GM12878 (cell line): Measurements from ENCODE around the gene SNU13. TPM values are rescaled to one million over a fixed set of nuclear protein-coding genes. Genes with fewer than 3 reads are reported as not detected.

Source experiments
- ATF7 ChIP-seq: fragments of 450-650 bp; IDR thresholded peaks from 2 replicates; pipeline ENCODE4 v1.6.1; 2016; ENCODE audit warnings: low read depth, mild to moderate bottlenecking
- BCL11A ChIP-seq: IDR thresholded peaks from 2 replicates; pipeline ENCODE4 v1.6.1; 2011; ENCODE audit warnings: low read depth, low read length
- BHLHE40 ChIP-seq, 2 experiments: fragments of 450-650 bp in 1 of 2; IDR thresholded peaks; 2 replicates each; pipeline ENCODE4 v1.6.1; 2011 to 2017; ENCODE audit warnings: low read depth in 2 of 2, borderline replicate concordance in 1 of 2, improper control_type of control experiment in 1 of 2, low read length in 1 of 2, mild to moderate bottlenecking in 1 of 2
- BMI1 ChIP-seq: fragments of 450-650 bp; IDR thresholded peaks from 2 replicates; pipeline ENCODE4 v1.6.1; 2016; ENCODE audit warnings: mild to moderate bottlenecking, moderate library complexity, borderline replicate concordance
- BRCA1 ChIP-seq: IDR thresholded peaks from 2 replicates; pipeline ENCODE4 v1.6.1; 2011; ENCODE audit warnings: low read depth, low read length, improper control_type of control experiment
- CBFB ChIP-seq: IDR thresholded peaks from 2 replicates; pipeline ENCODE4 v1.6.1; 2016; ENCODE audit warnings: antibody characterized with exemption, low read depth
- EED ChIP-seq: sonication (generic); IDR thresholded peaks from 2 replicates; pipeline ENCODE4 v1.6.1; 2016; ENCODE audit warnings: antibody characterized with exemption, low read depth
- EP300 ChIP-seq, 2 experiments: fragments of 150-350 bp in 1 of 2; IDR thresholded peaks; 2 replicates each; pipeline ENCODE4 v1.6.1; 2011 to 2012; ENCODE audit warnings: low read depth in 2 of 2, low read length in 2 of 2, borderline replicate concordance in 1 of 2, improper control_type of control experiment in 1 of 2, inconsistent platforms in 1 of 2; ENCODE audit not compliant: control insufficient read depth in 1 of 2
- FOXM1 ChIP-seq: IDR thresholded peaks from 2 replicates; pipeline ENCODE4 v1.6.1; 2012; ENCODE audit warnings: low read depth, mild to moderate bottlenecking, inconsistent platforms, low read length, moderate library complexity
- IKZF2 ChIP-seq, 2 experiments: fragments of 450-650 bp; IDR thresholded peaks; 2 replicates each; pipeline ENCODE4 v1.6.1; 2017; ENCODE audit warnings: mild to moderate bottlenecking in 2 of 2, moderate library complexity in 2 of 2
- MXI1 ChIP-seq: fragments of 150-350 bp; IDR thresholded peaks from 2 replicates; pipeline ENCODE4 v1.6.1; 2011; ENCODE audit warnings: low read depth, mild to moderate bottlenecking, inconsistent platforms, low read length, improper control_type of control experiment
- MYC ChIP-seq: IDR thresholded peaks from 2 replicates; pipeline ENCODE4 v1.6.1; 2011; ENCODE audit warnings: mild to moderate bottlenecking, low read length, moderate library complexity, inconsistent platforms; ENCODE audit not compliant: insufficient read depth, insufficient replicate concordance, insufficient read length, severe bottlenecking
- NFIC ChIP-seq: IDR thresholded peaks from 2 replicates; pipeline ENCODE4 v1.6.1; 2012; ENCODE audit warnings: low read depth, mild to moderate bottlenecking, inconsistent platforms, low read length, moderate library complexity
- NRF1 ChIP-seq: conservative IDR thresholded peaks from 2 replicates; pipeline ENCODE4 v1.6.1; 2011; ENCODE audit warnings: mild to moderate bottlenecking, low read depth, low read length, improper control_type of control experiment
- RCOR1 ChIP-seq: conservative IDR thresholded peaks from 2 replicates; pipeline ENCODE4 v1.6.1; 2012; ENCODE audit warnings: low read depth, low read length, improper control_type of control experiment
- RELA ChIP-seq: fragments of 450-650 bp; IDR thresholded peaks from 2 replicates; pipeline ENCODE4 v1.8.0; 2014; ENCODE audit warnings: borderline replicate concordance; ENCODE audit not compliant: partially characterized antibody
- SIX5 ChIP-seq: IDR thresholded peaks from 2 replicates; pipeline ENCODE4 v1.6.1; 2011; ENCODE audit warnings: mild to moderate bottlenecking, low read depth, low read length, moderate library complexity; ENCODE audit not compliant: severe bottlenecking
- SMARCA5 ChIP-seq: fragments of 450-650 bp; IDR thresholded peaks from 2 replicates; pipeline ENCODE4 v1.6.1; 2017; ENCODE audit warnings: mild to moderate bottlenecking
- SP1 ChIP-seq: IDR thresholded peaks from one replicate; pipeline ENCODE4 v1.6.1; 2011; ENCODE audit warnings: low read depth, low read length
- SPI1 ChIP-seq: IDR thresholded peaks from 2 replicates; pipeline ENCODE4 v1.6.1; 2011; ENCODE audit warnings: low read depth, mild to moderate bottlenecking, low read length, moderate library complexity, borderline replicate concordance; ENCODE audit not compliant: insufficient read depth
- STAT3 ChIP-seq: IDR thresholded peaks from 2 replicates; pipeline ENCODE4 v1.6.1; 2011; ENCODE audit warnings: low read depth, low read length, improper control_type of control experiment
- TAF1 ChIP-seq: IDR thresholded peaks from 2 replicates; pipeline ENCODE4 v1.6.1; 2011; ENCODE audit warnings: mild to moderate bottlenecking, low read depth, low read length, borderline replicate concordance
- ZNF217 ChIP-seq: fragments of 450-650 bp; IDR thresholded peaks from 2 replicates; pipeline ENCODE4 v1.6.1; 2017; ENCODE audit warnings: antibody characterized with exemption, mild to moderate bottlenecking
- ZNF24 ChIP-seq: fragments of 450-650 bp; IDR thresholded peaks from 2 replicates; pipeline ENCODE4 v1.6.1; 2017; ENCODE audit warnings: antibody characterized with exemption, mild to moderate bottlenecking
- polyA plus RNA-seq, 11 experiments: library from polyadenylated mRNA; depleted of rRNA in 4 of 11; unstranded in 6 of 11; stranded (reverse) in 5 of 11; fragments of >200 nt; fragmentation: Nextera tagmentation in 4 of 11; fragmentation: Illumina TruSeq in 1 of 11; extraction: Ambion mirVana in 4 of 11; extraction: Trizol in 1 of 11; gene quantifications; 1 replicate in 1 of 11; 2 replicates in 10 of 11; pipeline versions ENCODE4 v1.2.1 to v1.2.3, GENCODE V29; 2011 to 2016; ENCODE audit warnings: inconsistent platforms in 2 of 11, missing spikeins in 2 of 11, low read depth in 1 of 11
- total RNA-seq, 4 experiments: library from RNA; depleted of rRNA in 3 of 4; stranded (reverse); fragments of >200 nt in 3 of 4; fragmentation: Illumina TruSeq in 1 of 4; extraction: Trizol in 1 of 4; gene quantifications; 2 replicates each; pipeline versions ENCODE4 v1.2.1 to v1.2.3, GENCODE V29; 2013 to 2021
- TF ChIP-seq, protein P1 (sequence below): fragments of 450-650 bp; IDR thresholded peaks from 2 replicates; pipeline ENCODE4 v1.6.1; 2017; ENCODE audit warnings: low read depth, mild to moderate bottlenecking, moderate library complexity
- TF ChIP-seq, protein P2 (sequence below): fragments of 450-650 bp; IDR thresholded peaks from 2 replicates; pipeline ENCODE4 v1.6.1; 2014; ENCODE audit warnings: mild to moderate bottlenecking
- TF ChIP-seq, protein P3 (sequence below): fragments of 450-650 bp; IDR thresholded peaks from 2 replicates; pipeline ENCODE4 v1.6.1; 2017; ENCODE audit warnings: mild to moderate bottlenecking

The SNU13 gene
- total and polyA plus RNA-seq, 10 of the 15 experiments (the other 5 are each of a cell fraction or from before 2014, with no cell fraction given): 157 to 870 (median 256) TPM

DNA sequence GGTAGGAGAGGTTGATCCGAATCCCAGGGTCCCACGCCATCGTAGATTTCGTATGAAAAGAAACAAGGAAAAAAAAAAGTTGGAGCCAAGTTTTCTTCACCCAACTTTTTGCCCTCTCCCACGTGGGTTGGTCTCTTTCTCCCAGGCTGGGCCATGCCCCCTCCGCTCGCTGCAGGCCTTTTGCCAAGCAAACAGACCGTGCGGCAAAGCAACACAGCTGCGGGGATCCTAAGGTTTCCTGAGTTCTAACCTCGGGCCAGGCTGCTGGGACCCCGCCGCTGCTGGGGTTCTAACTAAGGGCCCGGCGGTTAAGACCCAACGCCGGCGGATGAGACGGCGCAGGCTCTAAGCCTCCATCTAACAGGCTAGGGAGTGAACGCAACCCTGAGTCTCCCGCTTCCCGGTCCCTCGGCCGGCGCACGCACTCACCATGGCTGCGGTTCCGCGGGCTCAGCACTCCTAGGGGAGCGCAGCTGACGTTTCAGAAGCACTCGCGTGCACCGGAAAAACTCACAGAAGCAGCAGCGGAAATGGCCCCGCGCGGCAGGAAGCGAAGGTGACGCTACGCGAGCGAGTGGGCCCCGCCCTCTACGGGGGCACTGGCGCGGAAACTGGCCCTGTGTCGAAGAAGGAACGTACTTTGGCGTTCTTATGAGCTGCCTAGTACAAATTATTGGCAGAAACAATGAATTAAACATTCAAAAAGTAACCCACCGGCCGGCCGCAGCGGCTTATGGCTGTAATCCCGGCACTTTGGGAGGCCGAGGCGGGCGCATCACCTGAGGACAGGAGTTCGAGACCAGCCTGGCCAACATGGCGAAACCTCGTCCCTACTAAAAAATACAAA is at the start of gene SNU13 (continued):
- TF ChIP-seq, protein P1, sequence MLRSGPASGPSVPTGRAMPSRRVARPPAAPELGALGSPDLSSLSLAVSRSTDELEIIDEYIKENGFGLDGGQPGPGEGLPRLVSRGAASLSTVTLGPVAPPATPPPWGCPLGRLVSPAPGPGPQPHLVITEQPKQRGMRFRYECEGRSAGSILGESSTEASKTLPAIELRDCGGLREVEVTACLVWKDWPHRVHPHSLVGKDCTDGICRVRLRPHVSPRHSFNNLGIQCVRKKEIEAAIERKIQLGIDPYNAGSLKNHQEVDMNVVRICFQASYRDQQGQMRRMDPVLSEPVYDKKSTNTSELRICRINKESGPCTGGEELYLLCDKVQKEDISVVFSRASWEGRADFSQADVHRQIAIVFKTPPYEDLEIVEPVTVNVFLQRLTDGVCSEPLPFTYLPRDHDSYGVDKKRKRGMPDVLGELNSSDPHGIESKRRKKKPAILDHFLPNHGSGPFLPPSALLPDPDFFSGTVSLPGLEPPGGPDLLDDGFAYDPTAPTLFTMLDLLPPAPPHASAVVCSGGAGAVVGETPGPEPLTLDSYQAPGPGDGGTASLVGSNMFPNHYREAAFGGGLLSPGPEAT: peak; percentile 57; the same call in 1 of the 2 replicates
- peak; percentile 86 for TF ChIP-seq ZNF217
- peak; percentile 94 to 97 for TF ChIP-seq BHLHE40 (IDR thresholded peaks at IDR 0.05; ENCODE audit: borderline replicate concordance in 1 of 2, low read depth in 2 of 2, low read length in 1 of 2)
- no peak for TF ChIP-seq RCOR1
- TF ChIP-seq, protein P2, sequence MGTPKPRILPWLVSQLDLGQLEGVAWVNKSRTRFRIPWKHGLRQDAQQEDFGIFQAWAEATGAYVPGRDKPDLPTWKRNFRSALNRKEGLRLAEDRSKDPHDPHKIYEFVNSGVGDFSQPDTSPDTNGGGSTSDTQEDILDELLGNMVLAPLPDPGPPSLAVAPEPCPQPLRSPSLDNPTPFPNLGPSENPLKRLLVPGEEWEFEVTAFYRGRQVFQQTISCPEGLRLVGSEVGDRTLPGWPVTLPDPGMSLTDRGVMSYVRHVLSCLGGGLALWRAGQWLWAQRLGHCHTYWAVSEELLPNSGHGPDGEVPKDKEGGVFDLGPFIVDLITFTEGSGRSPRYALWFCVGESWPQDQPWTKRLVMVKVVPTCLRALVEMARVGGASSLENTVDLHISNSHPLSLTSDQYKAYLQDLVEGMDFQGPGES: no peak
- TF ChIP-seq EED: peak; percentile 67
- peak; percentile 18; the same call in 1 of the 2 replicates for TF ChIP-seq SPI1
- no peak for TF ChIP-seq RELA
- TF ChIP-seq EP300 (IDR thresholded peaks at IDR 0.05; ENCODE audit: borderline replicate concordance in 1 of 2, control insufficient read depth in 1 of 2, low read depth in 2 of 2, low read length in 2 of 2): peak in 1 of 2 experiments; percentile 36; a peak in 1 of 4 replicates
- TF ChIP-seq, protein P3, sequence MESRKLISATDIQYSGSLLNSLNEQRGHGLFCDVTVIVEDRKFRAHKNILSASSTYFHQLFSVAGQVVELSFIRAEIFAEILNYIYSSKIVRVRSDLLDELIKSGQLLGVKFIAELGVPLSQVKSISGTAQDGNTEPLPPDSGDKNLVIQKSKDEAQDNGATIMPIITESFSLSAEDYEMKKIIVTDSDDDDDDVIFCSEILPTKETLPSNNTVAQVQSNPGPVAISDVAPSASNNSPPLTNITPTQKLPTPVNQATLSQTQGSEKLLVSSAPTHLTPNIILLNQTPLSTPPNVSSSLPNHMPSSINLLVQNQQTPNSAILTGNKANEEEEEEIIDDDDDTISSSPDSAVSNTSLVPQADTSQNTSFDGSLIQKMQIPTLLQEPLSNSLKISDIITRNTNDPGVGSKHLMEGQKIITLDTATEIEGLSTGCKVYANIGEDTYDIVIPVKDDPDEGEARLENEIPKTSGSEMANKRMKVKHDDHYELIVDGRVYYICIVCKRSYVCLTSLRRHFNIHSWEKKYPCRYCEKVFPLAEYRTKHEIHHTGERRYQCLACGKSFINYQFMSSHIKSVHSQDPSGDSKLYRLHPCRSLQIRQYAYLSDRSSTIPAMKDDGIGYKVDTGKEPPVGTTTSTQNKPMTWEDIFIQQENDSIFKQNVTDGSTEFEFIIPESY: no peak
- no peak for TF ChIP-seq ZNF24
- peak; percentile 76 for TF ChIP-seq IKZF2 (IDR thresholded peaks at IDR 0.05)
- no peak for TF ChIP-seq STAT3
- TF ChIP-seq CBFB: peak; percentile 86
- TF ChIP-seq BCL11A: no peak
- TF ChIP-seq BMI1: no peak
- no peak for TF ChIP-seq BRCA1
- TF ChIP-seq NFIC: no peak
- peak; percentile 98 for TF ChIP-seq TAF1
- peak; percentile 38 for TF ChIP-seq SP1
- TF ChIP-seq MYC: no peak
- TF ChIP-seq FOXM1: peak; percentile 34; the same call in 1 of the 2 replicates
- TF ChIP-seq NRF1: no peak
- TF ChIP-seq SMARCA5: peak; percentile 27; the same call in 1 of the 2 replicates
- TF ChIP-seq SIX5: no peak
- TF ChIP-seq MXI1: peak; percentile 88
- TF ChIP-seq ATF7: peak; percentile 74
